Stimulated activated CD4-positive, alpha-beta T cell treated with anti-CD3 and anti-CD28 coated beads, Interleukin-4, amount 100 ng/mL, for 24 hours (primary cell): ENCODE data around the gene SCNN1B.
"Not testable (repeated sequence)": the region's sequence is repeated elsewhere in the genome, so short reads cannot be mapped to it uniquely, and the experiment has no call there.

Source experiments
- DNase-seq: peaks from one replicate; pipeline ENCODE4 v3.0.0-alpha.2; 2020

Gene SCNN1B, protein sequence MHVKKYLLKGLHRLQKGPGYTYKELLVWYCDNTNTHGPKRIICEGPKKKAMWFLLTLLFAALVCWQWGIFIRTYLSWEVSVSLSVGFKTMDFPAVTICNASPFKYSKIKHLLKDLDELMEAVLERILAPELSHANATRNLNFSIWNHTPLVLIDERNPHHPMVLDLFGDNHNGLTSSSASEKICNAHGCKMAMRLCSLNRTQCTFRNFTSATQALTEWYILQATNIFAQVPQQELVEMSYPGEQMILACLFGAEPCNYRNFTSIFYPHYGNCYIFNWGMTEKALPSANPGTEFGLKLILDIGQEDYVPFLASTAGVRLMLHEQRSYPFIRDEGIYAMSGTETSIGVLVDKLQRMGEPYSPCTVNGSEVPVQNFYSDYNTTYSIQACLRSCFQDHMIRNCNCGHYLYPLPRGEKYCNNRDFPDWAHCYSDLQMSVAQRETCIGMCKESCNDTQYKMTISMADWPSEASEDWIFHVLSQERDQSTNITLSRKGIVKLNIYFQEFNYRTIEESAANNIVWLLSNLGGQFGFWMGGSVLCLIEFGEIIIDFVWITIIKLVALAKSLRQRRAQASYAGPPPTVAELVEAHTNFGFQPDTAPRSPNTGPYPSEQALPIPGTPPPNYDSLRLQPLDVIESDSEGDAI

DNA sequence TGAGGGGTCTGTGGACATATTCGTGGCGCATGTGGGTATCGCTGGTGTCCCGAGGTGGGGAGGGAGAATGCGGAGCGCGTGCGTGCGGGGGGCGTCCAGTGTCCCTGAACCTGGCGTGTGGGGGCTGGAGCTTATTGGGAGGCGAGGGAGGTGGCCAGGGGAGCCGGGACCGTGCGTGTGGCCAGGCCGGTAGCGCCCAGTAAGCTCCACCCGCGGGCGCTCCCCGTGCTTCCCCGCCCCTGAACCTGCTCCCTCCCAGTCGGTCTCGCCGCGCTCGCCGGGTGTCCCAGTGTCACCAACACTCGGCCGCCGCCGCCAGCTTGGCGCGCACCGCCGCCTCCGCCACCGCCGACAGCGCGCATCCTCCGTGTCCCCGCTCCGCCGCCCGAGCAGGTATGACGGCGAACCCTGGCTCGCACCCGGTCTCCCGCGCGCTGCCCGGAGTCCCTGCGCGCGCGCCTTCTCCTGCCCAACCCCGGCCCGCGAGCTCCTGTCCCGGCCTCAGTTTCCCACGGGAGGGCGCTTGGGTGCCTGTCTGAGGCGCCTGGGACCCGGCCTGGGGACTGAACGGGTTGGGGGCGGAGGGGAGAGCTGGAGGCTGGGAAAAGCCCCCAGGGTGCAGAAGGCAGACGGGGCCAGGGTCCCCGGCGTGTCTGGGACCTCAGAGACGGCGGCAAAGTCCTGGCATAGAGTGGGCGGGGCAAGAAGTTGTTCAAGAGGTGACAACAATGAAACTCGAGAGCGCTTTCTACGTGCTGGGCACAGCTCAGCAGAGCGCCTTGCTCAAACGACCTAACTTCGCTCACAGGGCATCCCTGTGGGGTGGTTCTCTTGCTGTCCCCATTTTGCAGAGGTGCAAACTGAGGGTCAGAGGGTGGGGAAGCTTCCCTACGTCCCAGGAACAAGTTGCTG is at the start of gene SCNN1B:
SCNN1B (plus strand) TSS at position 258 of the 912 bp plus-strand sequence. CDS start 46,298 bp downstream, outside the sequence.
- no peak for DNase-seq

DNA sequence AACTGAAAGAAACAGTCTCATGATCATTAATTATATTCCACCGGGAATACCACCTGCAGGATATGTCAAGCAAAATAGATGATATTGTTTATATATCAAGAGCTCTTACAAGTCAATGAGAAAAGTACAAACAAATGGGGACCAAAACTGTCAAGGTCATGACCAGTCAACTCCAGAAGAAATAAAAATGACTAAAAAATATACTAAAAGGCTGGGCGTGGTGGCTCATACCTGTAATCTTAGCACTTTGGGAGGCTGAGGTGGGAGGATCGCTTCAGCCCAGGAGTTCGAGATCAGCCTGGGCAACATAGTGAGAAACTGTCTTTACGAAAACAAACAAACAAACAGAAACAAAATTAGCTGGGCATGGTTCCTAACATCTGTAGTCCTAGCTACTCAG is 49.8 kb upstream of the SCNN1B start:
- DNase-seq, result no peak

DNA sequence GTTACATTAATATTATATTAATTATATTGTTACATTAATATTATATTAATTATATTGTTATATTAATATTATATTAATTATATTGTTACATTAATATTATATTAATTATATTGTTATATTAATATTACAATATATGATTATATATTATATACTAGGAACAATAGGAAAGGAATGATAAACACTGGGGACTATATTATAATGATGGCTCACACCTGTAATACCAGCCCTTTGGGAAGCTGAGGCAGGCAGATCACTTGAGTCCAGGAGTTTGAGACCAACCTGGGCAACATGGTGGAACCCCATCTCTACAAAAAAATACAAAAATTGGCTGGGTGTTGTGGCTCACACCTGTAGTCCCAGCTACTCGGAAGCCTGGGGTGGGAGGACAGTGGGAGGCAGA is 48.5 kb upstream of the SCNN1B start:
- DNase-seq, result not testable (repeated sequence)

DNA sequence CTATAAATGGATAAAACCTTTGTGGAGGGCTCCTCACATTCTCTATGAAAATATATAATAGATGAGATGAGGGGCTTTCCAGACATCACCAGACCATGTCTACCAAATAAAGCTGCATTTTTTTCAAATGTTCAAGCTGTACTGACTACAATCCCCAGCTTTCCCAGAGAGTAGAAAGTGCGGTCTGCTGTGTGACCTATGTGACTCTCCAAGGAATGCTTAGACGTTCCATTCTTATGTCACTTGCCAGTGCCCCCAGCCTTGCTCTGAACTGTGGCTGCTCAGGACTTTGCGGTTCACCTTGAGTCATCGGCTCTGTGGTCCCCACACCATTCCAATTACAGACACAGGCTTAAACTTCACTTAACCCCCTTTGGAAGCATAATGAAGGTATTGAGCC is 47.8 kb upstream of the SCNN1B start:
- no peak for DNase-seq

DNA sequence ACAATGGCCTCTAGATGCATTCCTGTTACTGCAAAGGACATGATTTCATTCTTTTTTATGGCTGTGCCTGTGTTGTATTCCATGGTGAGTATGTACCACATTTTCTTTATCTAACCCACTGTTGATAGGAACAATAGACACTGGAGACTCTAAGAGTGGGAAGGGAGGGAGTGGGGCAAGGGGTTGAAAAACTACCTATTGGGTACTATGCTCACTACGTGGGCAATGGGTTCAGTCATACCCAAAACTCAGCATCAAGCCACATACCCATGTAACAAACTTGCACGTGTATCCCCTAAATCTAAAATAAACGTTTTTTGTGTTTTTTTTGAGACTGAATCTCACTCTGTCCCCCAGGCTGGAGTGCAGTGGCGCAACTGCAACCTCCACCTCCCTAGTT is 47.1 kb upstream of the SCNN1B start:
- DNase-seq, result no peak

DNA sequence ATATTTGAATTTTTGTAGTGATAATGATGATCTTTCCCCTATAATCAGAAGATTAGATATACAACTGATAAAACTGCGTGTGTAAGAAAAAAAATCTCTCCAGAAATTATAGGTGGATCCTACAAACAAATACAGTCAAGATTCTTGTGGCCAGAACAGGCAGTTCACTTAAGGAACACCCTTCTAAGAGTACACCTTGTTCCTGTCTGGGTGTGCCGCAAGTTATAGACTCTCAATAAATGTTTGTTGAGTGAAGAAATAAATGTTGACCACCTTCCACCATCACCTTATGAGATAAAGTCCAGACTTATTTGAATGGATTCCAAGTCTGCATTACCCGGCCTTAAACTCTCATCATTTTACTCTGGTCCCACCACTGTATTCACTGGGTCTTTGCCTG is 45.7 kb upstream of the SCNN1B start:
- DNase-seq, result no peak

DNA sequence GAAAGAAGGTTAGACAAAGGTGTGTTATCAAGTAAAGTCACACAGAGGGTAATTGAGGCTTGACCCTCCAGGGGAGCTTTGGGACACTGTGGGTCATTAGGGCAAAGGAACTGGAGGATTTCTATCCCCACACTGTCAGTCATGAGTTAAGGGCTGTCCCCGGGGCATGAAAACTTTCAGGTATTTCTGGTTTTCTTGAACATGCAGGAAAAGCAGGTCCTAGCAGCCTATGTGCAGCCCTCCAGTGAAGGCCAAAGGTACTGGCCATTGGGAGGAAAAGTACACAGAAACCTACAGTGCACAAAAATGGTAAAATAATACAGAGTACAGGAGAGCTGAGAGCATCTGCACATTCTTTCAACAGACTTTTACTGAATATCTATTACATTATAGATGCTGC is 44.4 kb upstream of the SCNN1B start:
- DNase-seq, result no peak

DNA sequence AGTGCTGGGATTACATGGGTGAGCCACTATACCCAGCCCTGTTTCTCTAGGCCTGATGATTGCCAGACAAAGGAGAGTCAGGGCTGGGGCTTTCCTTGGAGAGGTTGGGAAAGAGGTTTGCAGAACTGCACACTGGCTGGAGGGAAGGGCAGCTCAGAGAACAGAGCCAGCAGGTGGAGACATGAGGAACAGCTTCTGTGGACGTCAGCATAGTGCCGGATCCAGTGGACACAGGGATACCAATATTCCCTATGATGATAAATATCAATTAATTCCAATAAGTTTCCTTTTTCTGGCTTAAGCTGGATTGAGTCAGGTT is 43.2 kb upstream of the SCNN1B start:
- DNase-seq, result no peak

DNA sequence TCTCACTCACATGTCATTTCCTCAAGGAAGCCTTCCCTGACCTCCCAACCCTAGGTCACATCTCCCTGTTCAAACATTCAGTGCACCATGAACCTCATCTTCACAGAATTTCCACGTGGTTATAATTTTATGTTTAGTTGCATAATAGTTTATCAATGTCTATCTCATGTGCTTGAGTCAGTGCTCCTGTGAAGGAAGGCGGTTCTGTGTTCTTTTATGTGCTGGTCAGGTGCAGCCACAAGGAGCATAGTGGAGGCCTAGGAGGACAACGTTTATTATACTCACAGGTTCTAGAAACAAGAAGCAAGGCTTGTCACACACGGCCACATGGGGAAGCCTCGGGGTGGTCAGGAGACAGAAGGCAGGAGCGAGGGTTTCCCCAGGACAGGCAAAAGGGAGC is 34.5 kb upstream of the SCNN1B start:
- no peak for DNase-seq

DNA sequence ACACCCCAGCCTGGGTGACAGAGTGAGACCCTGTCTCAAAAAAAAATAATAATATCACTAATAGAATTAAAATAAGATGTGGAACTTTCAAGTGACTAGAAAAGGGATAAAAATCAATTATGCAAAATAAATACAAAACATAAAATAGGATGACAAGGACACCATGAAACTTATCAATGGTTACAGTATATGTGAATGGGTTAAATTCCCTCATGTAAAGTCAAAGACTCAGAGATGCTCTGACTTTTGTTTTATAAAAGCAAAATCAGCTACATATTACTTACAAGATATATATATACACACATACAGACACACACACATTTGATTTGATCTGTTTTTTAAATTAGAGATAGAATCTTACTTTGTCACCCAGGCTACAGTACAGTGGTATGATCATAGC is 33.5 kb upstream of the SCNN1B start:
- DNase-seq, result no peak

DNA sequence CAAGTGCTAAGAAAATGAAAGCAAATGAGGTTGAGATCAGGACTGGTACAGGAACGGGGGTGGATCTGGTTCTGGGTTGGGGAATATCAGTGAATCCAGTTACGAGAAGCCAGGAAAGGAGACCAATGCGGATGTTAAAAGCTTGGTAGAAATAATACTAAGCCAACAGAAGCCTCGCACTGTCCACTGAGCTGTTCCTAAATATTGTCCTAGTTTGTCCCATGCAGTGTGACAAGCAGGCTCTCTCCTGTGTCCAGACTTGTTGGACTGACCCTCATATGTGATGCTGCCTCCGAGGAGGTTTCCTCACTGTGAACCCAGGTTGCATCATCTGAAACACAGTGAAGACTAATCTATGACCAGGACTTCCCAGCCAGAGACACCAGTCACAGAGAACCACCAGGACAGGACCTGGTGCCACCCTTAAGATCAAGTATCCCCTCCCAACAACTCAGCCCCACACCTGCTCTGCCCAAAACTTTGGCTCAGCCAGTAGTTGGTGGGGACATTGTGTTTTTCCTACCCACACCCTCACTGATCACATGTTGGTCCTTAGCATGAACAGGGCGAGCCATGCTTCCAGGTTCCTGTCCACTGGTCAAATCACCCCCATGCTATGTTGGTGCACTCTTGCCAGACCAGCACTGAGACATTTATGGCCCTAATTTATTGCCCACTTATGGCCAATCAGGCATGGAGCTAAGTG is 32.7 kb upstream of the SCNN1B start:
- no peak for DNase-seq

DNA sequence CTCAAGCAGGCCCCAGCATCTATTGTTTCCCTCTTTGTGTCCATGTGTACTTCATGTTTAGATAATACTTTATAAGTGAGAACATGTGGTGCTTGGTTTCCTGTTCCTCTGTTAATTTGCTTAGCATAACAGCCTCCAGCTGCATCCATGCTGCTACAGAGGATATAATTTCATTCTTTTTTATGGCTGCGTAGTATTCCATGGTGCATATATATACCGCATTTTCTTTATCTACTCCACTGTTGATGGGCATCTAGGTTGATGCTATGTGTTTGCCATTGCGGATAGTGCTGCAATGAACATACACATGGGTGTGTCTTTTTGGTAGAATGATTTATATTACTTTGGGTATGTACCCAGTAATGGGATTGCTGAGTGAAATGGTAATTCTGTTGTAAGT is 31.4 kb upstream of the SCNN1B start:
- DNase-seq, result no peak

DNA sequence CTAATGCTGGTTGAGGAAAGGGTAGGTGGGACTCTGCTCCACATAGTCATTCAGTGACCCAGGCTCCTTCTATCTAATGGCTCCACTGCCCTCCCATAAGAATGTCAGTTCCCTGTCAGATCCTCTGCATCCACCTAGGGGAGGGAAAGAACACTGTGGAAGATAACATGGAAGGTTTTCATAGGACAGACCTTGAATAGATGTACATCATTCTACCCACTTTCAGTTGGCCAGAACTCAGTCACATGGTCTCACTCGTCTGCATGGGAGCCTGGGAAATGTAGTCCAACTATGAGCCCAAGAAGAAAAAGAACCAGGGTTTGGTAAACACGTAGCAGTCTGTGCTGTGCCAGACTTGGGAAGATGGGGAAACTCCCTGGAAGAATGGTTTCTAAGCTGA is 27.1 kb upstream of the SCNN1B start:
- no peak for DNase-seq

DNA sequence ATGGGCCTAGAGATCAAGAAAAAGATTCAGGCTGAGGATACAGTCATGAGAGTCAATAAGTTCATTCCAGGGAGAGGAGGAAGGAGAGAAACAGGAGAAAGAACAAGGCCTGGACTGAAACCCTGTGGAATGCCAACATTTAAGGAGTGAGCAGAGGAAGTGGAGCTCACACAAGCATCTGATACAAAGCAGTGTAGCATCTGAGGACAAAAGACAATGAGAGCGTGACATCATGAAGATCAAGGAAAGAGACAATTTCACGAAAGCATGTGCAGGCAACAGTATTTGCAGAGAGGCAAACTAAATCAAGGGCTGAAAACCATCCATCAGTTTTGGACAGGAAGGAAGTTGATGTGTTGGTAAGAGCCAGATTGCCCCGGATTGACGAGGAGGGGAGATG is 25.3 kb upstream of the SCNN1B start:
- DNase-seq, result no peak

DNA sequence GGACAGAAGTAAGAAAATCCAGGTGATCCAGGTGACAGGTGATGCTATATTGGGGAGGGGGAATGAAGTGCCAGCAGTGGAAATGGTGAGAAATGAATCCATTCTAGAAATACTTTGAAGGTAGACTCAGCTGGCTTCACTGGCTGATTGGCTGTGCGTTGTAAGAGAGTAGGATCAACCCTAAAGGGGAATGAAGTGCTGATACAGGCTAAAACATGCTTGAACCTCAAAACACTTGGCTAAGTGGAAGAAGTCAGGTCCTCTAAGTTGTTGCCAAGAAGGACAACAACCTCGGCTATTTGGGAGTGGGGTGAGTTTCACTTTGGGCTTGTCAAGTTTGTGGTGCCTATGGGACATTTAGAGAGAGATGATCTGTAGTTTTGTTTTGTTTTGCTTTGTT is 24.1 kb upstream of the SCNN1B start:
- DNase-seq, result no peak

DNA sequence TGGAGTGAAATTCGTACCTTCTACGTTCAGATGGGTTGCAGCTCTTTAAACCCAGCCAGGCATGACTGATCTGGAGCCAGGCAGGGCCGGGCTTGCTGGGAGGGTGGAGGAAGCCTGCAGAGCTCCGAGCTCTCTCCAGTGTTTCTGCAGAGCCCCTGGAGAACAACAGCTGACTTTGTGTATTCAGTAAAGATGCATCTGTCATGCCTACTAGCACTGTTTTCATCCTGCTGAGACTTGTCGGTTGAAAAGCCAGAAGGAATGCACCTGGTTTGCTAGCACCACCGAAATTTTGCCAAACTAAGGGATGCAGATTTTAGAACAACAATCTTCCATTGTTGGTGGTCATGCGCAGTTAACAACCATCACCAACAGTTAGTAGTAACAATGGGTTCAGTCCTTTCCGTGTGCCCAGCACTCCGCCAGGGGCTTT is 22.4 kb upstream of the SCNN1B start:
- no peak for DNase-seq

DNA sequence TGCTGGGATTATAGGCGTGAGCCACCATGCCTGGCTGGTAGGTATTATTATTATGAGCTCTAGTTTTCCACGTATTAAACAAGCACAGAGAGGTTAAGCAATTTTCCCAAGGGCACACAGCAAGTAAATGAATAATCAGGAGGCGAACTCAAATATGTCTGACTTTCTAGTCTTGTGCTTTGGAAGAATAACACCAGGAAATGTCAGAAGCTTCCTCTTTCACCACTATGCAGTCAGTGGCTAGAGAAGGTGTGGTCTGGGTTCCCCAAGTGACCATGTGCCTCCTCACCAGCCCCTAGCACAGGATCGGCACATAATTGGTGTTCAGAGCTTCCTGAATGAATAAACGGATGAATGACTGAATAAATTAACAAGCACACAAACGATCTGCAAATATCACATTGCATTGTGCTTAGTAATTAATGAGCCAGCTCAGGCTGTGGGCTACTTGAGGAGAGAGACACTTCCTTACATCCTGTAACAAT is 21.6 kb upstream of the SCNN1B start:
- no peak for DNase-seq

DNA sequence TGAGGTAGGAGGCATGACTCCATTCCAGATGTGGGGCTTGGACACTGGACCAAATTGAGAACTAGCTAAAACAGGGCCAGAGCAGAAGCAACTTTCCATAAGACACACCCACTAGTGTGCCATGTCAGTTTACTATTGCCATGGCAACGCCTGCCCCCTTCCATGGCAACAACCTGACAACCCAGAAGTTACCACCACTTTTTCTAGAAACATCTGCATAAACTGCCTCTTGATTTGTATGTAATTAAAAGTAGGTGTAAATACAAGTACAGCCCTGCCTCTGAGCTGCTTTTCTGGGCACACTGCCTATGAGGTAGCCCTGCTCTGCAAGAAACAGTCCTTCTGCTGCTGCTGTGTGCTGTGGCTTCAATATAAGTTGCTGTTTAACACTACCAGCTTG is 19.5 kb upstream of the SCNN1B start:
- DNase-seq, result no peak

DNA sequence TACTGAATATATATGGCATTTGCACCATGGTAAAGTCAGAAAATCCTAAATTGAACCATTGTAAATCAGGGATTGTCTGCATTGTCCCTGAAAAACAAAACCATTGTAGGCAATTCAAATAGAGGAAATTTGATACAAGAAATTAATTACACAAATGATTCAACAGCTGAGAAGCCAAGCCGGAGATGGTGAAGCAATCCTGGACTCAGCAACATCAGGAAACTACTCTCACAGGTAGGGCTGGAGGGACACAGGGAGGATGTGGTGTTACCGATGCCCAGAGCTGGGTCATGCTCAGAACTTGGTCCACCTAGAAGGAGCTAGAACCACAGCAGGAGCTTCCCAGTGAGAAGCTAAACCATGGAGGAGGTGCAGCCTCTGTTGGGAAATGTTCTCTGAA is 18.5 kb upstream of the SCNN1B start:
- DNase-seq, result no peak

DNA sequence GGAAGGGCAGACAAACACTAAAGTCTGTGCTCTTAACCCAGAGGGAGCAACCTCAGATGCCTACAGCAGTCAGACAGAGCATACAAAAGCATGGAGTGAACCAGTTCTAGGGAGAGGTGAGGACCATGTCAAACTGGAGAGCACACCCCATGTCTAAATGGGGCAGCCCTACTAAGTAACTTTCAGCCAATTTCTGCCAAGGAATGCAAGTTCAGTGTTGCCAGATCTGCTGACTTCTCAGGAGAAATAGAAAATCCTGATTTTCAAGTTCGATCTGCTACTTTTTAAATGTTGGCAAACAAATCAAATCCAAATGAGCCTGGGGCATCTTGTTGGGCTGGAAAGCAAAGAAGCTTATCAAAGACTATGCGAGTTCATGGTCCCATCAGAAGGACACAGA is 17.5 kb upstream of the SCNN1B start:
- DNase-seq, result no peak

DNA sequence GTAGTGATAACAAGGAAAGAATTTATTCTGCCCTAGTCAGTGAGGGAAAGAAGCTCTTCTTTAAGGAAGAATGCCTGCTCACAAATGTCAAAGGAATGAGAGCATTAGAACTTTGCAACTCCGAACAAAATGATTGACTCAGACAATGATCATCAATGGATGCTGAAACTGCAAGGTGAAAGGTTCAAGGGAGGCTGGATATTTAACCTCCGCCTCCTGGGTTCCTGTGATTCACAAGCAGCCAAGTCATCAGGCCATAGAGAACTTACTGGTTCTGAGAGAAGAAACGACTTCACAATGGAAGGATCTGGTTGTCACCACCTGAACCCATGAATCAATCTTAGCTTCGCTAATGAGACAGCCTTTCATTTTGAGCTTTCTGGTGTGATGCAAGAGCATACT is 16.0 kb upstream of the SCNN1B start:
- no peak for DNase-seq

DNA sequence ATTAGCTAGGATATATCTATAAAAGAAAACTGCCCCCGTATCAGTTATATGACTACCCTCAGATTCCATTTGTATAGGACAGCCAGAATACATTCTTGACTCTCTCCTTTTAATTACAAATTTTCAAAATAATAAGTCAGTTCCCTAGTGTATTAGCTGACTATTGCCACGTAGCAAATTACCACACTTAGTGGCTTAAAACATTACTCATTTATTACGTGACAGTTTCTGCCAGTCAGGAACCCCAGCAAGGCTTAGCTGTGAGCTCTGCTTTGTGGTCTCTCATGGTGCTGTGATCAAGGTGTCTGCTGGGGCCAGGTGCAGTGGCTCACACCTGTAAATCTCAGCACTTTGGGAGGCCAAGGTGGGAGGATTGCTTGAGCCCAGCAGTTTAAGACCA is 13.9 kb upstream of the SCNN1B start:
- no peak for DNase-seq
